ENCODE results near the gene KIF21A.

- TF ChIP-seq CTCF (IDR thresholded peaks at IDR 0.05) (no peak), POLR2A (IDR thresholded peaks at IDR 0.05) (no peak)
Measured at GRCh38 chr12:39277416-39277815, 165.5 kb downstream of the KIF21A start.
